Body of pancreas (tissue), 4 donors: ENCODE measurements around the gene SLC22A6.

Experiments used
- CTCF ChIP-seq, 7 experiments: fragments of 450-650 bp in 4 of 7; fragments of 200-600 bp in 3 of 7; sonication (generic) in 3 of 7; IDR thresholded peaks; one replicate each; pipeline ENCODE4 v1.5.1; 2016 to 2019; ENCODE audit warnings: antibody characterized with exemption in 7 of 7
- POLR2A ChIP-seq, 3 donors: fragments of 450-650 bp; IDR thresholded peaks; one replicate each; pipeline ENCODE4 v1.6.1; 2016; ENCODE audit warnings: antibody characterized with exemption in 3 of 3, mild to moderate bottlenecking in 2 of 3

GRCh38 chr11:62981743-62982142 is 3.0 kb downstream of the SLC22A6 start:
- no peak for TF ChIP-seq CTCF (IDR thresholded peaks at IDR 0.05)
- TF ChIP-seq POLR2A (IDR thresholded peaks at IDR 0.05) = no peak
